ENCODE data around the gene IFFO2. TPM values are rescaled to one million over a fixed set of nuclear protein-coding genes. Genes with fewer than 3 reads are reported as not detected.

The IFFO2 gene
- total RNA-seq, 6 donors from 2014 or later: 9.2 to 19.3 (median 11.0) TPM

DNA sequence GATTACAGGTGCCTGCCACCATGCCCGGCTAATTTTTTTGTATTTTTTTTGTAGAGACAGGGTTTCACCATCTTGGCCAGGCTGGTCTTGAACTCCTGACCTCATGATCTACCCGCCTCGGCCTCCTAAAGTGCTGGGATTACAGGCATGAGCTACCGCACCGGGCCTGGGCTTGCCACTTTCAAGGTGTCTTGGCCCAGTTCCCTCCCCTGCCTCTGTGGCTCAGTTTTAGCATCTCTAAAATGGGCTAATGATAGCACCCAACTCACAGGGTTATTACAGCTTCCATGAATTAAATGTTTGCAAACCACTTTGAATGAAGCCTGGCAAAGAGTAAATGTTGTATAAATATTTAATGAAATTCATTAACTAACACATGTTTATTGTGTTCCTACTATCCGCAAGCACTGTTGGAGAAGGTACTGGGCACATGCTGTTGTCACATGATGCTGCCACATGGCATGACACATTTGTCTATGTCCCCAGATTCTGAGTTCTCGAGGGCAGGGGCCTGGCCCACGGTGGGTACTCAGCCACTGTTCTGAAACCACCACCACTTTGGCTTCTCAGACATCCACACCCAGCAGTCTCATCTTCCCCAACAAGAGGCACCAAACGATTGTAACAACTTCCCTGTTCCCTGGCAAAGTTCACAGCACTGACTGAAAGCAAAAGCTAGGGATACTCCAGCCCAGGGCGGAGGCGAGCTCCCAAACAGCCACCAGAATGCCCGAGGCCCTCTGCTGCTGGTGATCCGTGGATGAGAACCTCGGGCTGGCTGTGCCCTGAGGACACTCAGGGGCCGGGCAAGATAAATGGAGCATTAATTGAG is 9.7 kb downstream of the IFFO2 start:
- Histone ChIP-seq H3K27ac (peak overlapping the region in 3 of 4 donors; percentile 31 to 73 (median 57)), H3K36me3 (no peaks in the 10 kb centered on the region), H3K4me3 (no peak overlapping the region), H3K9me3 (no peaks in the 10 kb centered on the region), H3K4me1 (peaks cover 73 to 84% (median 79%) of the 10 kb centered on the region in 4 donors), H3K27me3 (no peaks in the 10 kb centered on the region)
- TF ChIP-seq EP300 (IDR thresholded peaks at IDR 0.05) (no peak), POLR2AphosphoS5 (IDR thresholded peaks at IDR 0.05) (no peak), CTCF (IDR thresholded peaks at IDR 0.05) (no peak), POLR2A (IDR thresholded peaks at IDR 0.05) (no peak)
- ATAC-seq (ENCODE audit: low FRiP score in 2 of 2): no peak
- whole genome bisulfite sequencing, 2 donors: 68 to 82% methylated on average over 15 of the region's 15 CpGs
- DNase-seq: no peak

DNA sequence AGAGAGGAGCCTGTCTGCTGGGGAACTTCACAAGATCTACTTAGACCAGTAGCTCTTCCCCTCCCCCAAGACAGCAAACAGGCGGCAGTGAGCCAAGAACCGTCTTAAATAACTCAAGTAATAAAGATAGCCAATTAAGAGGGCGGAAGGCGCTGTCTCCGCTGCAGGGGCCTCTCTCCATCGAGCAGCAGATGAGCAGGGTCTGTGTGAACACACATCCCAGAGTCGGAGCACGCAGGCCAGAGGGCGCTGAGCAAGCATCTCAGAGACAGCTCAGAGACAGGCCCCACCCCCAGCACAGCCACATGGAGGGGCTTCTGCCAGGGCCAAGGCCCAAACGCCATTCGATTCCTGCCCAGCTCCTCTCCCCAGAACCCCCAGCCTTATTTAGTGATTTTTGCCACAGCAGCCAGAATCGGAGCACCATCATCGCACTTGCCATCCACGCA is 11.1 kb downstream of the IFFO2 start:
- WGBS, 2 donors: 66 to 84% methylated on average over 5 to 14 of the region's 14 CpGs
- H3K27me3 ChIP-seq: no peaks in the 10 kb centered on the region
- DNase-seq (no peak), ATAC-seq (ENCODE audit: low FRiP score in 2 of 2) (no peak)
- no peaks in the 10 kb centered on the region for H3K36me3 ChIP-seq
- no peaks in the 10 kb centered on the region for H3K9me3 ChIP-seq
- H3K4me1 ChIP-seq: peaks cover 67 to 81% (median 75%) of the 10 kb centered on the region in 4 donors
- H3K27ac ChIP-seq: peak overlapping the region in 1 of 4 donors; percentile 63
- no peak overlapping the region for H3K4me3 ChIP-seq
- TF ChIP-seq POLR2AphosphoS5 (IDR thresholded peaks at IDR 0.05) (no peak), EP300 (IDR thresholded peaks at IDR 0.05) (no peak), POLR2A (IDR thresholded peaks at IDR 0.05) (no peak), CTCF (IDR thresholded peaks at IDR 0.05) (no peak)

- H3K27ac ChIP-seq: peak overlapping the region in 2 of 4 donors; percentile 1 to 63
- ATAC-seq (ENCODE audit: low FRiP score in 2 of 2): no peak
- TF ChIP-seq POLR2AphosphoS5 (IDR thresholded peaks at IDR 0.05): no peak
- TF ChIP-seq EP300 (IDR thresholded peaks at IDR 0.05): no peak
- TF ChIP-seq CTCF (IDR thresholded peaks at IDR 0.05): no peak
- no peaks in the 10 kb centered on the region for H3K27me3 ChIP-seq
- H3K4me1 ChIP-seq: peaks cover 65 to 81% (median 75%) of the 10 kb centered on the region in 4 donors
- 54 to 63% methylated on average over 2 of the region's 2 CpGs for WGBS, 2 donors
- peak in 1 of 2 donors; percentile 52 for DNase-seq
- H3K36me3 ChIP-seq: no peaks in the 10 kb centered on the region
- no peaks in the 10 kb centered on the region for H3K9me3 ChIP-seq
- H3K4me3 ChIP-seq: no peak overlapping the region
Observed at GRCh38 chr1:18944810-18945209, 11.7 kb downstream of the IFFO2 start.

DNA sequence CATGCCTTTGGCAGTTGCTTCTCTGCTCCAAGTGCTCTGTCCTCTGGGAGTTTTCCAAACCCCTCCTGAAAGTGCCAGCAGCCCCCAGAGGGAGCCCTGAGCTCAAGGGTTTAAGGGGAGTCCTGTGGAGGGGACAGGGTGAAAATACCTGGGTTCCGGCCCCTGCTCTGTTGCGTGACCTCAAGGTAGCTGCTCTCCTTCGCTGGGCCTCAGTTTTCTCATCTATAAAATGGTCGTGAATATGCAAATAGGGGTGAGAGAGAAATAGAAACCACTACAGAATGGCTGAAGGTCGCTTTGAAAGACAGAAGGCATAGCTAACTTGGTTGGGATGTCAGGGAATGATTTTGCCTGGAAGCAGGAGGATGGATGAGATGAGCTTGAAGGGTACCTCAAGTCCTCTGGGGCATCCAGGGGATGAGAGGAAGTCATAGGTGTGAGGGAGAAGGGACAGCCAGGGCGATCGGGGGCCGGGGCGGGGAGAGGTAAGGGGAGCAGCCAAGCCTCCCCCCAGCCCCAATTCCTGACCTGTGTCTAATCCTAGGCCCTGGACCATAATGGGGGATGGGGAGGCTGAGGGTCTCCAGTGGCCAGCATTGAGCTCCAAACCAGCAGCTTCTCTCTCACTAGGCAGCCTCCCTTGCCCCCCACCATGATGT is 12.4 kb downstream of the IFFO2 start:
- ATAC-seq (ENCODE audit: low FRiP score in 2 of 2) (no peak), DNase-seq (no peak)
- Histone ChIP-seq H3K4me3 (no peak overlapping the region), H3K27ac (peak overlapping the region in 2 of 4 donors; percentile 12 to 63), H3K4me1 (peaks cover 60 to 80% (median 75%) of the 10 kb centered on the region in 4 donors), H3K36me3 (no peaks in the 10 kb centered on the region), H3K9me3 (no peaks in the 10 kb centered on the region), H3K27me3 (no peaks in the 10 kb centered on the region)
- 94% methylated on average over 9 of the region's 9 CpGs for WGBS, 2 donors
- no peak for TF ChIP-seq EP300 (IDR thresholded peaks at IDR 0.05)
- no peak for TF ChIP-seq POLR2AphosphoS5 (IDR thresholded peaks at IDR 0.05)
- no peak for TF ChIP-seq CTCF (IDR thresholded peaks at IDR 0.05)
- TF ChIP-seq POLR2A (IDR thresholded peaks at IDR 0.05): no peak

Measured in upper lobe of left lung (tissue), 6 donors.